Activated CD4-positive, alpha-beta memory T cell treated with anti-CD3 and anti-CD28 coated beads, Interleukin-2, amount 10 ng/mL, durations not matched to agents 7 days and 5 days (primary cell): ENCODE data around the gene FAM120A. TPM values are rescaled to one million over a fixed set of nuclear protein-coding genes. Genes with fewer than 3 reads are reported as not detected.

Experiments
- CTCF ChIA-PET: fragments of 350-600 bp; sonication (Branson Sonifier 250); formaldehyde crosslinking; loops from one replicate; lab custom pipeline; 2021; ENCODE audit warnings: antibody characterized with exemption, inconsistent platforms; lab: Charles Lee
- POLR2A ChIA-PET: fragments of 350-600 bp; sonication (Branson Sonifier 250); formaldehyde crosslinking; loops from one replicate; lab custom pipeline; 2021; ENCODE audit warnings: antibody characterized with exemption; lab: Charles Lee
- DNase-seq: peaks from one replicate; pipeline ENCODE4 v3.0.0-alpha.2; 2020
- H3K27ac Mint-ChIP-seq: one replicate; pipeline ENCODE4 v1.8.0; 2021; ENCODE audit warnings: mild to moderate bottlenecking, mixed read lengths
- H3K27me3 Mint-ChIP-seq: one replicate; pipeline ENCODE4 v1.8.0; 2021; ENCODE audit warnings: mixed read lengths
- H3K36me3 Mint-ChIP-seq: one replicate; pipeline ENCODE4 v1.8.0; 2021; ENCODE audit warnings: low read depth, mixed read lengths
- H3K4me1 Mint-ChIP-seq: one replicate; pipeline ENCODE4 v1.8.0; 2021; ENCODE audit warnings: mixed read lengths
- H3K4me3 Mint-ChIP-seq: one replicate; pipeline ENCODE4 v1.8.0; 2021; ENCODE audit warnings: mild to moderate bottlenecking, mixed read lengths
- H3K9me3 Mint-ChIP-seq: one replicate; pipeline ENCODE4 v1.8.0; 2021; ENCODE audit warnings: mixed read lengths
- total RNA-seq, 2 experiments: library from RNA; stranded (reverse); gene quantifications; one replicate each; pipeline ENCODE4 v1.2.3, GENCODE V29; 2021

Gene FAM120A
- total RNA-seq, 2 experiments from 2014 or later, result 133 to 138 TPM

- CTCF ChIA-PET, result no interaction called here
- H3K36me3 Mint-ChIP-seq, result no peaks in the 10 kb centered on the region
- H3K27ac Mint-ChIP-seq, result peak overlapping the region; percentile 60
- POLR2A ChIA-PET, result no interaction called here
- H3K4me3 Mint-ChIP-seq, result no peak overlapping the region
- peaks cover 40% of the 10 kb centered on the region for H3K4me1 Mint-ChIP-seq
- DNase-seq, result peak; percentile 31
- H3K27me3 Mint-ChIP-seq, result no peaks in the 10 kb centered on the region
- H3K9me3 Mint-ChIP-seq, result no peaks in the 10 kb centered on the region
Observed at GRCh38 chr9:93598647-93599241, 147.3 kb downstream of the FAM120A start.

GRCh38 chr9:93599571-93600403, 148.3 kb downstream of the FAM120A start:
- peak overlapping the region; percentile 44 for H3K27ac Mint-ChIP-seq
- DNase-seq, result peak; percentile 15
- no peaks in the 10 kb centered on the region for H3K9me3 Mint-ChIP-seq
- peaks cover 2% of the 10 kb centered on the region for H3K36me3 Mint-ChIP-seq
- CTCF ChIA-PET, result interaction anchor here (0.7 kb wide), 1 partner anchor 34 kb away, joined by 3 read pairs; no protein-coding TSS in a partner anchor
- H3K27me3 Mint-ChIP-seq, result no peaks in the 10 kb centered on the region
- no peak overlapping the region for H3K4me3 Mint-ChIP-seq
- peaks cover 40% of the 10 kb centered on the region for H3K4me1 Mint-ChIP-seq
- POLR2A ChIA-PET, result no interaction called here

- CTCF ChIA-PET, result no interaction called here
- Mint-ChIP-seq H3K9me3 (peaks cover 2% of the 10 kb centered on the region), H3K27ac (no peak overlapping the region), H3K4me3 (no peak overlapping the region), H3K27me3 (no peaks in the 10 kb centered on the region), H3K4me1 (peaks cover 40% of the 10 kb centered on the region), H3K36me3 (peaks cover 4% of the 10 kb centered on the region)
- POLR2A ChIA-PET, result no interaction called here
- DNase-seq, result peak; percentile 15
Observed at GRCh38 chr9:93600504-93600903, 149.0 kb downstream of the FAM120A start.

GRCh38 chr9:93601063-93601462, 149.6 kb downstream of the FAM120A start:
- peaks cover 3% of the 10 kb centered on the region for H3K9me3 Mint-ChIP-seq
- peak overlapping the region; percentile 38 for H3K27ac Mint-ChIP-seq
- H3K4me3 Mint-ChIP-seq, result no peak overlapping the region
- POLR2A ChIA-PET, result no interaction called here
- DNase-seq, result no peak
- H3K36me3 Mint-ChIP-seq, result peaks cover 4% of the 10 kb centered on the region
- peaks cover 40% of the 10 kb centered on the region for H3K4me1 Mint-ChIP-seq
- CTCF ChIA-PET, result no interaction called here
- no peaks in the 10 kb centered on the region for H3K27me3 Mint-ChIP-seq

- CTCF ChIA-PET, result no interaction called here
- Mint-ChIP-seq H3K27ac (no peak overlapping the region), H3K4me1 (peaks cover 42% of the 10 kb centered on the region)
Observed at GRCh38 chr9:93601666-93602065, 150.2 kb downstream of the FAM120A start.

GRCh38 chr9:93603011-93603410, 151.5 kb downstream of the FAM120A start:
- H3K36me3 Mint-ChIP-seq, result peaks cover 12% of the 10 kb centered on the region
- ChIA-PET CTCF (interaction anchor here (0.9 kb wide), 1 partner anchor 22 kb away, joined by 3 read pairs; no protein-coding TSS in a partner anchor), POLR2A (no interaction called here)
- no peak overlapping the region for H3K4me3 Mint-ChIP-seq
- H3K27ac Mint-ChIP-seq, result no peak overlapping the region
- no peaks in the 10 kb centered on the region for H3K27me3 Mint-ChIP-seq
- peak; percentile 11 for DNase-seq
- H3K9me3 Mint-ChIP-seq, result peaks cover 15% of the 10 kb centered on the region
- peaks cover 37% of the 10 kb centered on the region for H3K4me1 Mint-ChIP-seq

More at GRCh38 chr9:93601666-93602065, 150.2 kb downstream of the FAM120A start:
- Mint-ChIP-seq H3K27me3 (no peaks in the 10 kb centered on the region), H3K36me3 (peaks cover 9% of the 10 kb centered on the region), H3K9me3 (peaks cover 9% of the 10 kb centered on the region), H3K4me3 (no peak overlapping the region)
- DNase-seq, result peak; percentile 7
- POLR2A ChIA-PET, result no interaction called here

GRCh38 chr9:93603906-93604326, 152.4 kb downstream of the FAM120A start:
- Mint-ChIP-seq H3K4me3 (no peak overlapping the region), H3K27me3 (no peaks in the 10 kb centered on the region), H3K9me3 (peaks cover 17% of the 10 kb centered on the region), H3K27ac (no peak overlapping the region), H3K4me1 (peaks cover 28% of the 10 kb centered on the region), H3K36me3 (peaks cover 12% of the 10 kb centered on the region)
- POLR2A ChIA-PET, result no interaction called here
- CTCF ChIA-PET, result no interaction called here
- peak; percentile 11 for DNase-seq

GRCh38 chr9:93606187-93606586, 154.7 kb downstream of the FAM120A start:
- Mint-ChIP-seq H3K4me1 (peaks cover 5% of the 10 kb centered on the region), H3K27me3 (no peaks in the 10 kb centered on the region), H3K9me3 (peaks cover 28% of the 10 kb centered on the region), H3K27ac (no peak overlapping the region), H3K36me3 (peaks cover 23% of the 10 kb centered on the region), H3K4me3 (no peak overlapping the region)
- DNase-seq, result no peak
- ChIA-PET CTCF (no interaction called here), POLR2A (no interaction called here)

- no peak for DNase-seq
- ChIA-PET CTCF (no interaction called here), POLR2A (no interaction called here)
- no peak overlapping the region for H3K4me3 Mint-ChIP-seq
- peaks cover 30% of the 10 kb centered on the region for H3K9me3 Mint-ChIP-seq
- H3K27ac Mint-ChIP-seq, result no peak overlapping the region
- H3K27me3 Mint-ChIP-seq, result no peaks in the 10 kb centered on the region
- H3K36me3 Mint-ChIP-seq, result peaks cover 24% of the 10 kb centered on the region
- peaks cover 18% of the 10 kb centered on the region for H3K4me1 Mint-ChIP-seq
Observed at GRCh38 chr9:93610206-93610605, 158.7 kb downstream of the FAM120A start.

- Mint-ChIP-seq H3K27ac (peak overlapping the region; percentile 14), H3K4me1 (peaks cover 14% of the 10 kb centered on the region), H3K27me3 (no peaks in the 10 kb centered on the region), H3K9me3 (peaks cover 17% of the 10 kb centered on the region), H3K36me3 (peaks cover 15% of the 10 kb centered on the region), H3K4me3 (no peak overlapping the region)
- ChIA-PET POLR2A (no interaction called here), CTCF (interaction anchor here (0.6 kb wide), 1 partner anchor 696 kb away, joined by 4 read pairs; no protein-coding TSS in a partner anchor)
- DNase-seq, result peak; percentile 9
Observed at GRCh38 chr9:93612052-93612795, 160.7 kb downstream of the FAM120A start.

GRCh38 chr9:93612796-93613154, 161.3 kb downstream of the FAM120A start:
- CTCF ChIA-PET, result no interaction called here
- H3K4me3 Mint-ChIP-seq, result no peak overlapping the region
- POLR2A ChIA-PET, result interaction anchor here (1.0 kb wide), 1 partner anchor 10 kb away, joined by 3 read pairs; no protein-coding TSS in a partner anchor
- H3K27me3 Mint-ChIP-seq, result no peaks in the 10 kb centered on the region
- H3K27ac Mint-ChIP-seq, result peak overlapping the region; percentile 14
- peaks cover 15% of the 10 kb centered on the region for H3K9me3 Mint-ChIP-seq
- H3K36me3 Mint-ChIP-seq, result peaks cover 15% of the 10 kb centered on the region
- H3K4me1 Mint-ChIP-seq, result peaks cover 14% of the 10 kb centered on the region
- peak; percentile 15 for DNase-seq

- Mint-ChIP-seq H3K27me3 (no peaks in the 10 kb centered on the region), H3K4me3 (no peak overlapping the region), H3K36me3 (peaks cover 15% of the 10 kb centered on the region), H3K9me3 (peaks cover 15% of the 10 kb centered on the region), H3K27ac (no peak overlapping the region), H3K4me1 (peaks cover 14% of the 10 kb centered on the region)
- POLR2A ChIA-PET, result interaction anchor here (1.0 kb wide), 1 partner anchor 10 kb away, joined by 3 read pairs; no protein-coding TSS in a partner anchor
- CTCF ChIA-PET, result no interaction called here
- no peak for DNase-seq
Observed at GRCh38 chr9:93613174-93613573, 161.7 kb downstream of the FAM120A start.

GRCh38 chr9:93613791-93614190, 162.3 kb downstream of the FAM120A start:
- ChIA-PET CTCF (no interaction called here), POLR2A (interaction anchor here (1.0 kb wide), 1 partner anchor 9 kb away, joined by 3 read pairs; no protein-coding TSS in a partner anchor)
- peak; percentile 11 for DNase-seq
- Mint-ChIP-seq H3K27me3 (no peaks in the 10 kb centered on the region), H3K36me3 (peaks cover 15% of the 10 kb centered on the region), H3K27ac (no peak overlapping the region), H3K4me1 (peaks cover 14% of the 10 kb centered on the region), H3K4me3 (no peak overlapping the region), H3K9me3 (peaks cover 15% of the 10 kb centered on the region)
